Fibroblast of mammary gland (primary cell): ENCODE data around the gene CACNA1B.

Experiments used
- DNase-seq: peaks from one replicate; pipeline ENCODE4 v3.0.0-alpha.2; 2010; ENCODE audit warnings: low read depth
- H3K4me3 ChIP-seq: 2 replicates; pipeline ENCODE4 v1.5.1; 2011; ENCODE audit warnings: low read depth, mild to moderate bottlenecking, low read length, moderate library complexity; ENCODE audit not compliant: control insufficient read depth
- CTCF ChIP-seq: conservative IDR thresholded peaks from 2 replicates; pipeline ENCODE4 v1.5.1; 2011; ENCODE audit warnings: low read depth, low read length, inconsistent platforms; ENCODE audit not compliant: control insufficient read depth, insufficient read depth

The CACNA1B gene

GRCh38 chr9:137975936-137976565 is 98.5 kb downstream of the CACNA1B start:
- no peak overlapping the region for H3K4me3 ChIP-seq
- TF ChIP-seq CTCF, result no peak
- no peak for DNase-seq

- no peak for DNase-seq
- no peak for TF ChIP-seq CTCF
- no peak overlapping the region for H3K4me3 ChIP-seq
Observed at GRCh38 chr9:137977571-137978261, 100.1 kb downstream of the CACNA1B start.

- H3K4me3 ChIP-seq, result no peak overlapping the region
- TF ChIP-seq CTCF, result no peak
- no peak for DNase-seq
Observed at GRCh38 chr9:137978262-137978714, 100.7 kb downstream of the CACNA1B start.

- H3K4me3 ChIP-seq, result no peak overlapping the region
- no peak for TF ChIP-seq CTCF
- peak; percentile 8 for DNase-seq
Observed at GRCh38 chr9:137982200-137982599, 104.6 kb downstream of the CACNA1B start.

GRCh38 chr9:137984005-137984404 is 106.4 kb downstream of the CACNA1B start:
- no peak for TF ChIP-seq CTCF
- no peak overlapping the region for H3K4me3 ChIP-seq
- DNase-seq, result no peak

- no peak for TF ChIP-seq CTCF
- no peak overlapping the region for H3K4me3 ChIP-seq
- no peak for DNase-seq
Observed at GRCh38 chr9:137984520-137985257, 107.1 kb downstream of the CACNA1B start.
